ENCODE results near the gene SRL.
A peak's percentile ranks its signal among the peaks of the same experiment; 100 is the strongest.

The SRL gene

DNA sequence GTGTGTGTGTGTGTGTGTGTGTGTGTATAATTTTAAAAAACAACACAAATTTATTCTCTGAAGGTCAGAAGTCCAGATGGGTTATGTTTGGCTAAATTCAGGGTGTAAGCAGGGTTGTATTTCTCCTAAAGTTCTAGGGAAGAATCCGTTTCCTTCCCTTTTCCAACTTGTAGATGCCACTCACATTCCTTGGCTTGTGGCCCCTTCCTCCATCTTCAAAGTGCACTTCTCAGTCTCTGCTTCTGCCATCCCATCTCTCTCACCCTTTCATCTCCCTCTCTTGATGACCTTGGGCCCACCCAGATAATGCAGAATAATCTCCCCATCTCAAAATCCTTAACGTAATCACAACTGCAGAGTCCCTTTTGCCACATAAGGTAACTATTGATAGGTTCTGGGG lies 38.7 kb upstream of the SRL start:
- H3K4me3 ChIP-seq (ENCODE audit: low read depth, low read length), result no peak overlapping the region
- TF ChIP-seq, protein P1, sequence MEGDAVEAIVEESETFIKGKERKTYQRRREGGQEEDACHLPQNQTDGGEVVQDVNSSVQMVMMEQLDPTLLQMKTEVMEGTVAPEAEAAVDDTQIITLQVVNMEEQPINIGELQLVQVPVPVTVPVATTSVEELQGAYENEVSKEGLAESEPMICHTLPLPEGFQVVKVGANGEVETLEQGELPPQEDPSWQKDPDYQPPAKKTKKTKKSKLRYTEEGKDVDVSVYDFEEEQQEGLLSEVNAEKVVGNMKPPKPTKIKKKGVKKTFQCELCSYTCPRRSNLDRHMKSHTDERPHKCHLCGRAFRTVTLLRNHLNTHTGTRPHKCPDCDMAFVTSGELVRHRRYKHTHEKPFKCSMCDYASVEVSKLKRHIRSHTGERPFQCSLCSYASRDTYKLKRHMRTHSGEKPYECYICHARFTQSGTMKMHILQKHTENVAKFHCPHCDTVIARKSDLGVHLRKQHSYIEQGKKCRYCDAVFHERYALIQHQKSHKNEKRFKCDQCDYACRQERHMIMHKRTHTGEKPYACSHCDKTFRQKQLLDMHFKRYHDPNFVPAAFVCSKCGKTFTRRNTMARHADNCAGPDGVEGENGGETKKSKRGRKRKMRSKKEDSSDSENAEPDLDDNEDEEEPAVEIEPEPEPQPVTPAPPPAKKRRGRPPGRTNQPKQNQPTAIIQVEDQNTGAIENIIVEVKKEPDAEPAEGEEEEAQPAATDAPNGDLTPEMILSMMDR (IDR thresholded peaks at IDR 0.05; ENCODE audit: insufficient read depth, low read depth, low read length, missing control alignments), result no peak
- DNase-seq (ENCODE audit: low read depth), result no peak

DNA sequence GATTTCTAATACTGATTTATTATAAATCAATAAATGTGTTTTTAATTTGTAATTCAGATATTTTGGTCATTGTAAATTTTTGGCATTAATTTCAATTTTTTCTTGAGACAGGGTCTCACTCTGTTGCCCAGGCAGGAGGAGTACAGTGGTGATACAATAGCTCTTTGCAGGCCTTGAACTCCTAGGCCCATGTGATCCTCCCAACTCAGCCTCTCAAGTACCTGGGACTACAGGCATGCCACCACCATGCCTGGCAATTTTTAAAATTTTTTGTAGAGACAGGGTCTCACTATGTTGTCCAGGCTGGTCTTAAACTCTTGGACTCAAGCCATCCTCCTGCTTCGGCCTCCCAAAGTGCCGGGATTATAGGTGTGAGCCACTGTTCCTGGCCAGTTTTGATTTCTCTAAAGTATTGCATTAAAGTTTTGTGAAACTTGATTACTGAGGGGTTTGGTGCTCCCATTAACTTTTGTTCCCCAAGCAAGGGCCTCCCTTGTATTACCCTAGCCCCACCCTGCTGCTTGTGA lies 36.2 kb upstream of the SRL start:
- no peak overlapping the region for H3K4me3 ChIP-seq (ENCODE audit: low read depth, low read length)
- DNase-seq (ENCODE audit: low read depth), result no peak
- TF ChIP-seq, protein P1 (IDR thresholded peaks at IDR 0.05; ENCODE audit: insufficient read depth, low read depth, low read length, missing control alignments), result no peak

DNA sequence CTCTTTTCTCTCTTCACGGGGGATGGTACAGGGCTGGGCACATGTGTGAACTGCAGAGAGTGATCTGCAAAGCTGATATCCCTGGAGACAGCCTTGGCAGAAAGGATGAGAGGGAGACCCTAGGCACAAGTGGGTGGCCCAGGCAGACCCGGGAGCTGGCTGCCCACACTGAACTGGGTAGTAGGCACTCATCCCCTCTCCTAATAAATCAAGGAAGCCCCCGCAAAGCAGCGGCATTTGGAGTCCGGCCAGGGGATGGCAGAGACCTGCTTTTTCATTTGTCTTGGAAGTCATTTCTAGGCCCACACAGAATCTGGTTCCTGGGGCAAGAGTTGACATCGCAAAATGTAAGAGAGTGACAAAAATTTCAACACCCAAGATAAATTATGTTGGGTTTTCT lies 34.0 kb upstream of the SRL start:
- no peak for DNase-seq (ENCODE audit: low read depth)
- H3K4me3 ChIP-seq (ENCODE audit: low read depth, low read length), result no peak overlapping the region
- TF ChIP-seq, protein P1 (IDR thresholded peaks at IDR 0.05; ENCODE audit: insufficient read depth, low read depth, low read length, missing control alignments), result no peak

DNA sequence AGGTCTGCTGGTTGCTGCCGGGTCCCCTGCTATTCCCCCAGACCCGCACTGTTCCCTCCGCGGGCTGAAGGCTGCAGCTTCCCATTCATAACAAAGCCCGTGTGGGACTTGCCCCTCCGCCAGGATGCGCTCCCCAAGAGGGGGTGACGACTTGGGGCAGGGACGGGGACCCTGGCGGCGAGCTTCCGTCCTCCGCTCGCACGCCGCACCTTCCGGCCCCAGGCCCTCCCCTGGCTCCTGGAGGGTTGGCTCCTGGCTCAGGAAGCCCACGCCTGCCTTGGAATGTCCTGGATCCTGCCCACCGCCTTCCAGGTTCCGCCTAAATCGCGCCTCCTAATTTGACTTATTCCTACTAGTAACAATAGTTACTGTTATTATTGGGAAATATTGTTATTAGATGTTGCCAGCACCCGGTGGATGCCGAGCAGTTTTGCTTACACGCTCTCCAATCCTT lies 32.0 kb upstream of the SRL start:
- TF ChIP-seq, protein P1 (IDR thresholded peaks at IDR 0.05; ENCODE audit: insufficient read depth, low read depth, low read length, missing control alignments), result peak; percentile 33
- H3K4me3 ChIP-seq (ENCODE audit: low read depth, low read length), result peak overlapping the region; percentile 74
- peak; percentile 70 for DNase-seq (ENCODE audit: low read depth)

DNA sequence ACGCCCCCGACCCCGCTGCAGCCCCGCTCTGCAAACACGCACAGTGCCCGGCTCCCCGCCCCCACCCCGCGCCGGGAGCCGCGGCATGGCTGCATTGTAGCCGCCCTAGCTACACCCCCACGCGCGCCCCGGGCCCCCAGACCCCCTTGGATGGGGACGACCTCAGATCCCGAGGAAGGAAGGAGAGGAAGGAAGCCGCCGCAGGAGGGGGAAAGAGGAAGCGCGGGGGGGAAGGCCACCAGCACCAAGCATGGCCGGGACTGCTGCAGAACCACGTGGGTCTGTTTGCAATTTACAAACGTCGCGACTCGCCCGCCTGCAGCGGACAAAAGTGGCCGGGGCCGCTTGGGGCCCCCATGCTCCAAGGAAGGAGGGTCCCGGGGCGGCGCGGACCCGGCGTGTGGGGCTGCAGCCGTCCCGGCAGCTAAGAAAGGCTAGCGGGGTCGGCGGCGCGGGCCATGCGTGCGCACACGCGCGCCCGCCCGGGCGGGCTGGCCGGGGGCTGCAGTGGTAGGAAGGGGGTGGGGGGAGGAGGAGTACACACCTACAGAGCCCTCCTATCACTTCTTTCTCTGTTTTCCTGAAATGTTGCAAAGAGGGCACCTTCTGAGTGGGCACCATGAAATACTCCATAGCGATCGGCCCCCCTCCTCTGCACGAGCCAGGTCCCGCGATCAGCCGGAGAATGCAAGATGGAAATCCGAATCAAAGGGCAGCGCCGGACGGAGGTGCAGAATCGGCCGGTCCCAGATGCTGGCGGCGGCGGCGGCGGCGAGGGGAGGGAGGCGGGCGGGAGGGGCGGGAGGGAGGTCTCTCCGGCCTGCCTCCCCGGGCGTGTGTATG lies 30.5 kb upstream of the SRL start:
- H3K4me3 ChIP-seq (ENCODE audit: low read depth, low read length), result peak overlapping the region; percentile 74
- TF ChIP-seq, protein P1 (IDR thresholded peaks at IDR 0.05; ENCODE audit: insufficient read depth, low read depth, low read length, missing control alignments), result no peak
- DNase-seq (ENCODE audit: low read depth), result peak; percentile 59

DNA sequence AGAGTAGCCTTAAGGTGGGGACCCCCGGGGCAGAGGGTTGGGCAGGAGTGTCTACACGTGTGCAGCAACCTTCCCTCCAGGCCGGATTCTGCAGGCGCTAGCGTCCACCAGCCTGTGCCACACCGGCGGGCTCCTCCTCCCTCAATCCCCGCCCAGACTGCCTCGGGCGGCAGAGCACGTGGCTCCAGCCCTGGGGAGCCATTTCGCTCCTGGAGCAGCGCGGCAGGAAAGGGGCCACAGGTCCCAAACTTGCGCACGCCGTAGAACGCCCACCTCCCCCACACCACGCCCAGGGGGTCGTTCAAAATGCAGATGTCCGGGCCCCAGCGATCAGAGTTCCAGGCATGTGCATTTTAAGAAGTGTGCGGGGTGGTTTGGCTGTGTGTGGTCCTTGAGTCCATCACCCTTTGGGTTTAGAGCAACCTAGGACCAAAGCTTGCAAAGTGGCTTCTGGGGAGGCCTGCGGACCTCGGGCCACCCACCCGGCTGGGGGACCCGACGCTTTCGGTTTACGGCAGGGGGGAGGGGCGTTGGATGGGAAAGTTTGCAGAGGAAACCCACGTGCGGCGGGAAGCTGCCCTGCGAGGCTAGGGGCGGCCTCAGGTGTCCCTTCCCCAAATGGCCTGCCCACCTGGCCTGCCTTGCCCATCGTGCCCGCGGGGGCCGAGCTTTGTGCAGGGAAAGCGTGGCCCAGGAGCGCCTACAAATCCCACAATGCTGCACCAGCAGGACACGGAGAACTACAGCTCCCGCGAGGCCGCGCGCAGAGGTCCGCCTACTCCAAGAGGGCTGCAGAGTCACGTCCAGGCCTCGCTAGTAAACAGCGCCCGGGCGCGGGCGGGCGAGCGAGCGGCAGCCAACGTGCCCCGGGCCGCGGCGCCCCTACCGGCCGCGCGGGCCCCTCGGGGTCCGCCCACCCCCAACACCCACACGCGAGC lies 29.6 kb upstream of the SRL start:
- peak overlapping the region; percentile 74 for H3K4me3 ChIP-seq (ENCODE audit: low read depth, low read length)
- DNase-seq (ENCODE audit: low read depth), result peak; percentile 96
- TF ChIP-seq, protein P1 (IDR thresholded peaks at IDR 0.05; ENCODE audit: insufficient read depth, low read depth, low read length, missing control alignments), result no peak
